Colon (tissue), 2 donors: ENCODE results near the gene CBFA2T3.

Source experiments
- FAIRE-seq: peaks from 2 replicates; lab custom pipeline; 2012; peaks lifted over from hg19 to GRCh38; lab: Jason Lieb, UNC
- donor health status: control.
- donor health status: control.

The CBFA2T3 gene

DNA sequence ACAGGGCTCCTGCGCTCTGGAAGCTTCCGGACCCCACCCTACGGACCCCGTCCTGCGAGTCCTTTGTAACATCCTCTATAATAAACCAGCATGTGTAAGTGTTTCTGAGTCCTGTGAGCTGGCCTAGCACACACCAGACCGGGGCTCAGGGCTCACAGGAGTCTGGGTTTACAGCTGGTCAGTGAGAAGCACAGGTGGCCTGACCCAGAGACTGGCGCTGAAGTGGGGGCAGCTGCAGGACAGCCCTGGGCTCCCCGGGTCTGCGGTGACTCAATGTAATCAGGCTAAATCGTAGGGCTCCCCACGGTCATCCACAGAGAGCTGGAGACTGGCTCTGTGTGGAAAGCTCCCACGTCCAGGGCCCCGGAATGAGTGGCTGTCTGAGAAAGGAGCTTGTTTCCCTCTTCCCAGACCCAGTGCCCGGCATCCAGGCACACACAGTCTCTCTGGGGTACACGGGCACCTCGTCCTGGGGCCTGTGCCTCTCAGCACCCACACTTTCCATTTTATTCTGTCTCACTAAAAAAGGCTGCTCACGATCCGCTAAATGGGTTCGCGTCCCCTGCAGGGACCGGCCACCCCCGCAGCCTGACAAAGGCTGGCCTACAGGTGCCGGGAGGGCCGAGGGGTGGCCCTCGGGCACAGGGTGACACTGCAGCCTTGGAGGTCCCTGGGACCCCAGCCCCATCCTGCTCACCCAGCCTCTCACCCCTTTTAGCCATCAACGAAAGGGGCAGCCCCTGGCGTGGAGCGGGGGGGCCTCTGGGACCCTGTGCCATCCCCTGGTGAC is 18.9 kb upstream of the CBFA2T3 start:
- FAIRE-seq, result no peak

- no peak for FAIRE-seq
These were observed 18.2 kb upstream of the CBFA2T3 start for GRCh38 chr16:88995194-88995593.

DNA sequence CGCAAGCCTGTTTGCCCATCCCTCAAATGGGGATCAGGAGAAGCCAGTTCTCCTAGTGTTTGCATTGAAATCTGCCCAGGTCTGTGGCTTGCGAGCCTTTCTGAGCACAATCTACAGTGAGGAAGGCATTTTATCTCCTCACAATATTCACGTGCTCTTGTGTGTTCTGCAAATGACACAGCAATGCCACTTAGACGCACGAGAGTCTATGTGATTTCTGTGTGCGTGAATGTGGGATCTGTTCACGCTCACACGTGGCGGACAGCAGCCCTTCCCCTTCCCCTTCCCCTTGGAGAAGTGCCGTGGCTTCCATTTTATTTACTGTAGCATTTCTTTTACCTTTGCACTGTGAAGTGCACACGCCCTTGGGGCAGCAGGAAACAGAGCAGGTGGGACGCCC is 17.7 kb upstream of the CBFA2T3 start:
- FAIRE-seq, result no peak

DNA sequence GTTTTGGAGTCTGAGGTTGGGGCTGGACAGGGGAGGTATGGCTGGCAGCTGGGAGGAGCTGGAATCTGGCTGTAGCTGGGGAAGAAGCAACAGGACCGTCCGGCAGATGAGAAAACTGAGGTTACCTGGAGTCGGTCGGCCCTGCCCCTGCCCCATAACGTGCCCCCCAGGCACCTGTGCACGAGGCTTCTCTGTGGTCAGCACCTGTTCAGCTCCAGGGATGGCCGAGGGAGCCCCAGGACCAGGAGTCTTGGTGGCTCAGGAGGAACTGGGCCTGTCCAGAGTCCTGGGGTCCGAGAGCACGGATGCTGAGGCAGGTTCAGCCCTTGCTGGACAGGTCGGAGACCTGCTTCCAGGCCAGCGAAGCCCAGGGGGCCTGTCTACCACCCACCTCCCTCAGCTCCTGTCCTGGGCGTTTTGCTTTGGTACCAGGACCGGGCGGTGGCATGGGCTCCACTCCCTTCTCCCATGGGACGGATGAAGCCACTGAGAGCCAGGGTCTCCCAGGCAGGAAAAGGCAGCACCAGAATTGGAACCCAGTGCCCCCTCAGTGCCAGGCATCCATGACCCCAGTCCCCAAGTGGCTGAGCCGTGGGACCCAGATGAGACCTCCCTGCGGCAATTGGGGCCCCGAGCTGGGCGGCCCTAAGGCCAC is 17.1 kb upstream of the CBFA2T3 start:
- FAIRE-seq, result no peak

DNA sequence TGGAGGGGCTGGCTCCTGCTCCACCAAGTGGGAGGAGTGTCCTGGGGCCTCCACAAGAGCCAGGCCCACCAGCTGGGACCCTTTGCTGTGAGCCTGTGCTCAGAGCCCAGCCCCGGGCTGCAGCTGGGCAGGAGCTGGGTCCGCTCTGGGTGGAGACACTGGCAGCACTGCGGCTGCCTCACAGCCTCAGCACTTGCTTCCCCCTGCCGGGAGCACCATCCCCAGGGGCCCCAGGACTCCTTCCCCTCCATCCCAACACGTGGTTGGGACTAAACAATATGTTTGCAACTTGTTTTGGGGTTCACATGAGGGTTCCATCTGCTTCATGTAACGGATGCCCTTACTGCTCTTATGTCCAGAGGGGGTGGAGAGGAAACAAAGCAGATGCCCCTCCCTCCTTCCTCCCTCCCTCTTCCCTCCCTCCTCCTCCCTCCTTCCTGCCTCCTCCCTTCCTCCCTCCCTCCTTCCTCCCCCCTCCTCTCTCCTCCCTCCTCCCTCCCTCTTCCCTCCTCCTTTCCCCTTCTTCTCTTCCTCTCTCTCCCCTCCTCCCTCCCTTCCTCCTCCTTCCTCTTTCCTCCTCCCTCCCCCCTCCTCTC is 16.3 kb upstream of the CBFA2T3 start:
- no peak for FAIRE-seq

DNA sequence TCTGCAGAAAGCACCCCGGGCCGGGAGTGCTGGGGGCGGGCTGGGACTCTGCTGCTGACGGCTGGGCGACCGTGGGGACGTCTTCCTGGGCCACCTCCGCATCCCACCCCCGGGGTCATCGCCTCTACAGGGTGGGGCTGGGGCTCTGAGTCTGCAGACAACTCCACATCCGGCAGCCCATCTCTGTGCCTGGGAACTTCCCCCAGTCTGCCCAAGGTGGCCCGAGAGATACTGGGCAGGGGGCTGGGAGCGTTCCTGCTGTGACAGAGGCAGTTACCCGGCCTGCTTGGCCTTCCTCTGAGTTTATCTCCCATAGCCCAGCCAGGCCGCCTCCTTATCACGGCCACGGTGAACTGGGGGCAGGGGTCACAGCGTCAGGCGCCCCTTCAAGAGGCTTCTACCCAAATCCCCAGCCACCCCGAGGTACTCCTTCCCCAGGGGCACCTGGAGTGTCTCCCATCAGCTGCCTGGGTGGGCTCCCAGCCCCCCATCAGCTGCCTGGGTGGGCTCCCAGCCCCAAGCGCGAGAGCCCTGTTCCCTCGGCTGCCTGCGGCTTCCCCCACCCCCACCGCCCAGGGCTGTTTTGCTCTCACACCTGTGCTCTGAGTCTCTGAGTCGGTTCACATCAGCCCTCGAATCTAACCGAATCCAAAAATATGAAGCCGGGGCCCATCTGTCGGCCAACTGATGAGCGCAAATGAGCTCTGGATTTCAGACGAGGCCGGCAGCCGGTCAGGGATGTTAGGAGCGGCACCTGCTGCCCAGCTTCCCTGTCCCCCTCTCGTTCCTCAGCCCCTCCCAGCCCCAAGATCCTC is 15.6 kb upstream of the CBFA2T3 start:
- no peak for FAIRE-seq

DNA sequence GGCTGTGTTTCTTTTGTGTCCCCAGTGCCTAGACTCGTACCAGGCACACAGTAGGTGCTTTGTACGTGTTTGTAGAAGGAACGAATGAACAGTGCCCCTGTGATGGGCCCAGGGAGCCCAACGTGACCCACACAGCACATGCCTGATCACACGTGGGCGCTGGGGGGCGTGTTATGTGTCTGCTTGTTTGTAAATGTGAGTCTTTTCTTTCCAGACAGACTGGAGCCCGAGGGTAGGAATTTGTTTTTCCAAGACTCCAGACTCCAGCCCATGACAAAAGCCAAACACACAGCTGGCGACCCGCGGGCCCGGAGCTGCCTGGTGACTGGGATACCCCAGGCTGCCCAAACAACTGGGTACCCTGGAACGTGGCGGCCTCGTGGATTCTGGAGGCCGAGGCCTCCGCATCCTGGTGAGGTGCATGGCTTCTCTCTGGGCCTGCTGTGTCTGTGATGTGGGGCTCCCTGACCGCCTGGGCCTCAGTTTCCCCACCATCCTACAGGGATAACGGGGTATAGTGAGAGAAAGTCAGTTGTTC is 14.9 kb upstream of the CBFA2T3 start:
- FAIRE-seq, result no peak

DNA sequence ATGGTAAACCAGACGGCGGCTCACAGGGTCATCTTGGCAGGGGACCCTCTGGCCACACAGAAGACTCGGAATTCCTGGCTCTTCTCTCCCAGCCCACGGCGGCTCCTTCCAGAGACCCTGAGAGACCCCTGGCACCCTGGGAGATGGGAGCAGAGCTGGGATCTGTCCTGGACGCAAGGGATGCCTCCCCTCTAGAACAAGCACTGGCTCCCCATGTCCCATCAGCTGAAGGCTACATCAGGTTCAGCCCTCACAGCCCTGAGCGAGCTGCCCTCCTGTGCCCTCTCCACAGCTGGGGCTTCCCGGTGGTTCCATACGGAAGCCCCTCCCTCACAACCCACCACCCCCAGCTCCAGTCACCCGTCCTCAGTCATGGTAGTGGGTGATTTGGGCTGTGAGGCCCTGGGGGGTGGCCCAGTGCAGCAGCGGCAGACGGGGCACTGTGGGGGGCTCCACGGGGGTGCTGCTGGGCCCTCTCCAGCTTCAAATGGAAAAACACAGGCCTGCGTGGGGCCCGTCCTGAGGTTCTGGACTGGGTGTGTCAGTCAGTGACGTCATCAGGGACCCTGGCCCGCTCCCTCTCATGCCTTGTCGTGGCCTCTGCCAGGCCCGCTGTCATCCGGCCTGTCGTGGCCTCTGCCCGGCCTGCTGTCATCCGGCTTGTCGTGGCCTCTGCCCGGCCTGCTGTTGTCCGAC is 13.0 kb upstream of the CBFA2T3 start:
- FAIRE-seq, result no peak

GRCh38 chr16:88988980-88989811 is 12.2 kb upstream of the CBFA2T3 start:
- FAIRE-seq, result no peak

DNA sequence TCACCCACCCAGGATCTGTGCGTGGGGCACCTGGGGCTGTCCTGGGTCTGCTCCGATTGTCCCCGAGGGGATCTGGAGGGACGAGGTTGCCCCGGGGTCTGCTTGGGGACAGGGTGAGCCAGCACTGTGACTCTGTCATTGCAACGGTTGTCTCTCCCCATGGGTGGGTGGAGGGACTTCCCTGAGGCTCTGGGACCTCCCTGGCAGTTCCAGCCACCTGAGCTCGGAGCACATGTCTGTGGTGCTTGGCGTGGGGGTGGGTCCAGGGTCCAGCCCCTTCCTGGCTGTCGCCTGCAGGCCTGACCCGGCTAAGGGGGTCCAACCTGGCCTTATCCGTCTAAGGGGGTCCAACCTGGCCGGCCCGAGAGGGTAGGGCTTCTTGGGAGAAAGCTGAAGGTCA is 8.5 kb upstream of the CBFA2T3 start:
- FAIRE-seq, result no peak

- no peak for FAIRE-seq
These were observed 7.0 kb upstream of the CBFA2T3 start for GRCh38 chr16:88983771-88984687.

GRCh38 chr16:88983165-88983564 is 6.2 kb upstream of the CBFA2T3 start:
- FAIRE-seq, result no peak

GRCh38 chr16:88982286-88983084 is 5.5 kb upstream of the CBFA2T3 start:
- no peak for FAIRE-seq

GRCh38 chr16:88979353-88980015 is 2.5 kb upstream of the CBFA2T3 start:
- FAIRE-seq, result no peak

GRCh38 chr16:88978608-88979346 is 1.8 kb upstream of the CBFA2T3 start:
- FAIRE-seq, result no peak

- no peak for FAIRE-seq
These were observed 1.0 kb upstream of the CBFA2T3 start for GRCh38 chr16:88977812-88978607.
